Measurements from ENCODE around the gene HDAC8. TPM values are rescaled to one million over a fixed set of nuclear protein-coding genes. Genes with fewer than 3 reads are reported as not detected.
A peak's percentile ranks its signal among the peaks of the same experiment; 100 is the strongest.
"Not testable (repeated sequence)": the region's sequence is repeated elsewhere in the genome, so short reads cannot be mapped to it uniquely, and the experiment has no call there.

The HDAC8 gene
- total RNA-seq, 1 donor from 2014 or later: 16.0 TPM

GRCh38 chrX:72340626-72341025 lies 232.0 kb downstream of the HDAC8 start:
- DNase-seq (ENCODE audit: low spot score) (no peak), ATAC-seq (no peak)

- no peak for ATAC-seq
These were observed 232.6 kb downstream of the HDAC8 start for GRCh38 chrX:72340041-72340440.

GRCh38 chrX:72330131-72330530 lies 242.5 kb downstream of the HDAC8 start:
- DNase-seq (ENCODE audit: low spot score) (no peak), ATAC-seq (no peak)

More at GRCh38 chrX:72340041-72340440, 232.6 kb downstream of the HDAC8 start:
- no peak for DNase-seq (ENCODE audit: low spot score)

GRCh38 chrX:72326605-72327300 lies 245.9 kb downstream of the HDAC8 start:
- ATAC-seq (no peak), DNase-seq (ENCODE audit: low spot score) (no peak)

- DNase-seq (ENCODE audit: low spot score); ATAC-seq: not testable (repeated sequence)
These were observed 253.0 kb downstream of the HDAC8 start for GRCh38 chrX:72319651-72320050.

- ATAC-seq (no peak), DNase-seq (ENCODE audit: low spot score) (no peak)
These were observed 255.5 kb downstream of the HDAC8 start for GRCh38 chrX:72317139-72317538.

GRCh38 chrX:72316408-72317110 lies 256.1 kb downstream of the HDAC8 start:
- ATAC-seq (no peak), DNase-seq (ENCODE audit: low spot score) (no peak)

GRCh38 chrX:72314881-72315280 lies 257.8 kb downstream of the HDAC8 start:
- DNase-seq (ENCODE audit: low spot score) (no peak), ATAC-seq (no peak)

GRCh38 chrX:72313707-72314641 lies 258.7 kb downstream of the HDAC8 start:
- DNase-seq (ENCODE audit: low spot score) (no peak), ATAC-seq (no peak)

GRCh38 chrX:72312311-72312940 lies 260.2 kb downstream of the HDAC8 start:
- no peak for DNase-seq (ENCODE audit: low spot score)
- no peak for ATAC-seq

- DNase-seq (ENCODE audit: low spot score) (no peak), ATAC-seq (peak; percentile 53)
These were observed 263.2 kb downstream of the HDAC8 start for GRCh38 chrX:72309297-72310071.

- DNase-seq (ENCODE audit: low spot score) (peak; percentile 60), ATAC-seq (peak; percentile 76)
These were observed 263.9 kb downstream of the HDAC8 start for GRCh38 chrX:72308566-72309296.

GRCh38 chrX:72308209-72308565 lies 264.5 kb downstream of the HDAC8 start:
- ATAC-seq (no peak), DNase-seq (ENCODE audit: low spot score) (no peak)

GRCh38 chrX:72307646-72308051 lies 265.0 kb downstream of the HDAC8 start:
- no peak for ATAC-seq
- DNase-seq (ENCODE audit: low spot score): no peak

GRCh38 chrX:72306851-72307645 lies 265.6 kb downstream of the HDAC8 start:
- DNase-seq (ENCODE audit: low spot score) (peak; percentile 57), ATAC-seq (peak; percentile 82)

- no peak for DNase-seq (ENCODE audit: low spot score)
- peak; percentile 7 for ATAC-seq
These were observed 266.4 kb downstream of the HDAC8 start for GRCh38 chrX:72306085-72306801.

GRCh38 chrX:72305286-72306084 lies 267.2 kb downstream of the HDAC8 start, which contains the start of gene CITED1:
CITED1 (minus strand) TSS chrX:72305914; CDS start chrX:72302869, 3,045 bp downstream.
- DNase-seq (ENCODE audit: low spot score): no peak
- ATAC-seq: no peak
